HCT116 (cell line): Measurements from ENCODE around the gene DCBLD2. TPM values are rescaled to one million over a fixed set of nuclear protein-coding genes. Genes with fewer than 3 reads are reported as not detected.
A peak's percentile ranks its signal among the peaks of the same experiment; 100 is the strongest.

Experiments used
- ATAC-seq: fragments of 200-7000 bp; cut with Tn5 transposase; 2 replicates; pipeline ENCODE4 v1.9.1; 2020; ENCODE audit warnings: mild to moderate bottlenecking, moderate library complexity
- BruUV-seq: library from RNA; stranded (reverse); fragments of 400-500 nt; replicated peaks from 2 replicates; lab custom pipeline; 2021; lab: Mats Ljungman, UMichigan
- CTCF ChIA-PET: fragments of 300-600 bp; sonication (Branson Sonifier 250); formaldehyde crosslinking; loops from one replicate; lab custom pipeline; 2021; ENCODE audit warnings: antibody characterized with exemption; lab: Charles Lee
- POLR2A ChIA-PET: fragments of 300-600, 350-600 bp; sonication (Branson Sonifier 250); formaldehyde crosslinking; loops from one replicate; lab custom pipeline; 2021; ENCODE audit warnings: antibody characterized with exemption; lab: Charles Lee
- RAD21 ChIA-PET, 2 experiments: fragments of 300-600 bp; sonication (Branson Sonifier 250); formaldehyde crosslinking; loops; one replicate each; lab custom pipeline; 2023; ENCODE audit warnings: low total read pairs in 2 of 2; ENCODE audit not compliant: uncharacterized antibody in 2 of 2, unreplicated experiment in 2 of 2, low non-redundant PET in 1 of 2; lab: Charles Lee
- DNase-seq: peaks from one replicate; pipeline ENCODE4 v3.0.0-alpha.2; 2010; ENCODE audit warnings: low read depth, low spot score
- H2AFZ ChIP-seq: fragments of 200-600 bp; shearing (Covaris generic), sonication (generic); 2 replicates; pipeline ENCODE4 v1.6.1; 2017; ENCODE audit warnings: low read depth, mixed run types, mixed read lengths, antibody characterized with exemption, low read length; ENCODE audit not compliant: poor library complexity, severe bottlenecking
- H3K27ac ChIP-seq: 2 replicates; pipeline ENCODE4 v1.5.1; 2012; ENCODE audit warnings: low read depth, low read length
- H3K27me3 ChIP-seq: fragments of 200-600 bp; sonication (generic); 2 replicates; pipeline ENCODE4 v1.6.1; 2016; ENCODE audit warnings: mixed run types, low read length, mixed read lengths; ENCODE audit not compliant: insufficient read depth
- H3K36me3 ChIP-seq, 2 experiments: fragments of 200-500 bp in 1 of 2; fragments of 200-600 bp in 1 of 2; sonication (Bioruptor generic) in 1 of 2; sonication (generic) in 1 of 2; 2 replicates each; pipeline versions ENCODE4 v1.5.1 to v1.6.1; 2014 to 2016; ENCODE audit warnings: low read length in 2 of 2, inconsistent platforms in 1 of 2, mixed read lengths in 1 of 2, mixed run types in 1 of 2; ENCODE audit not compliant: insufficient read depth in 2 of 2, control insufficient read depth in 1 of 2
- H3K4me1 ChIP-seq, 2 experiments: fragments of 200-600 bp in 1 of 2; sonication (generic) in 1 of 2; 2 replicates each; pipeline versions ENCODE4 v1.5.1 to v1.6.1; 2012 to 2017; ENCODE audit warnings: low read length in 2 of 2, inconsistent platforms in 1 of 2, mild to moderate bottlenecking in 1 of 2, mixed read lengths in 1 of 2, mixed run types in 1 of 2, moderate library complexity in 1 of 2; ENCODE audit not compliant: insufficient read depth in 2 of 2, control insufficient read depth in 1 of 2
- H3K4me2 ChIP-seq: fragments of 200-600 bp; sonication (generic); 2 replicates; pipeline ENCODE4 v1.6.1; 2017; ENCODE audit warnings: mixed run types, low read length, mixed read lengths
- H3K4me3 ChIP-seq, 2 experiments: fragments of 200-600 bp in 1 of 2; sonication (generic) in 1 of 2; replicated peaks in 1 of 2; 2 replicates each; pipeline ENCODE4 v1.5.1; 2011 to 2016; ENCODE audit warnings: low read length in 2 of 2, control low read depth in 1 of 2, low read depth in 1 of 2, mild to moderate bottlenecking in 1 of 2, mixed read lengths in 1 of 2, mixed run types in 1 of 2
- H3K79me2 ChIP-seq: fragments of 200-600 bp; sonication (generic); 2 replicates; pipeline ENCODE4 v1.6.1; 2017; ENCODE audit warnings: mild to moderate bottlenecking, mixed run types, low read length, moderate library complexity, mixed read lengths; ENCODE audit not compliant: insufficient read depth
- H3K9ac ChIP-seq: fragments of 200-600 bp; sonication (generic); 2 replicates; pipeline ENCODE4 v1.6.1; 2016; ENCODE audit warnings: low read length, mixed read lengths
- H3K9me2 ChIP-seq: fragments of 200-600 bp; sonication (generic), shearing (Covaris generic); 2 replicates; pipeline ENCODE4 v1.6.1; 2017; ENCODE audit warnings: mixed run types, mild to moderate bottlenecking, moderate library complexity; ENCODE audit not compliant: insufficient read depth
- H3K9me3 ChIP-seq, 2 experiments: fragments of 200-500 bp in 1 of 2; fragments of 200-600 bp in 1 of 2; sonication (Bioruptor generic) in 1 of 2; sonication (generic) in 1 of 2; 2 replicates each; pipeline ENCODE4 v1.6.1; 2014 to 2017; ENCODE audit warnings: low read length in 2 of 2, mixed read lengths in 2 of 2, inconsistent platforms in 1 of 2, low read depth in 1 of 2, mild to moderate bottlenecking in 1 of 2, mixed run types in 1 of 2, moderate library complexity in 1 of 2; ENCODE audit not compliant: control insufficient read depth in 1 of 2, insufficient read depth in 1 of 2
- H4K20me1 ChIP-seq: fragments of 200-600 bp; sonication (generic), shearing (Covaris generic); 2 replicates; pipeline ENCODE4 v1.6.1; 2017; ENCODE audit warnings: mixed run types, mild to moderate bottlenecking, moderate library complexity; ENCODE audit not compliant: insufficient read depth
- CEBPB ChIP-seq: IDR thresholded peaks from 2 replicates; pipeline ENCODE4 v1.6.1; 2012; ENCODE audit warnings: low read depth
- CTCF ChIP-seq, 3 experiments: fragments of 200-600 bp in 1 of 3; sonication (generic) in 1 of 3; IDR thresholded peaks in 2 of 3; conservative IDR thresholded peaks in 1 of 3; 2 replicates each; pipeline ENCODE4 v1.5.1; 2012 to 2017; ENCODE audit warnings: low read depth in 2 of 3, low read length in 2 of 3, antibody characterized with exemption in 1 of 3, borderline replicate concordance in 1 of 3, control low read depth in 1 of 3, mild to moderate bottlenecking in 1 of 3, mixed read lengths in 1 of 3, mixed run types in 1 of 3, moderate library complexity in 1 of 3; ENCODE audit not compliant: insufficient read depth in 1 of 3
- EZH2 ChIP-seq: fragments of 200-600 bp; sonication (generic); IDR thresholded peaks from 2 replicates; pipeline ENCODE4 v1.6.1; 2017; ENCODE audit warnings: antibody characterized with exemption, mixed run types
- POLR2AphosphoS5 ChIP-seq: IDR thresholded peaks from 2 replicates; pipeline ENCODE4 v1.6.1; 2011; ENCODE audit warnings: mild to moderate bottlenecking, low read depth, low read length, moderate library complexity
- RAD21 ChIP-seq: IDR thresholded peaks from 2 replicates; pipeline ENCODE4 v1.6.1; 2012; ENCODE audit warnings: low read depth, mild to moderate bottlenecking
- SIN3A ChIP-seq: IDR thresholded peaks from 2 replicates; pipeline ENCODE4 v1.6.1; 2012; ENCODE audit warnings: low read depth
- TCF7L2 ChIP-seq: IDR thresholded peaks from 2 replicates; pipeline ENCODE4 v1.7.0; 2011; ENCODE audit warnings: borderline replicate concordance, inconsistent platforms; ENCODE audit not compliant: insufficient read depth, insufficient read length; ENCODE audit errors: extremely low read depth
- intact Hi-C: fragments of 100-400 bp; cut with micrococcal nuclease; formaldehyde crosslinking; loops from 2 replicates; pipeline ENCODE4 v1.10.0; 2022
- total RNA-seq: library from RNA; stranded (reverse); gene quantifications from one replicate; pipeline ENCODE4 v1.2.1, GENCODE V29; 2021; ENCODE audit not compliant: unreplicated experiment

DCBLD2 gene
- total RNA-seq, 1 experiment from 2014 or later, result 532 TPM

- TF ChIP-seq RAD21, result peak; percentile 8; the same call in 1 of the 2 replicates
- no peak for TF ChIP-seq SIN3A
- TF ChIP-seq CEBPB, result no peak
- TF ChIP-seq EZH2, result no peak
These were observed 72.2 kb downstream of the DCBLD2 start (continued) for GRCh38 chr3:98829246-98829832.

GRCh38 chr3:98827221-98827920 is 74.1 kb downstream of the DCBLD2 start:
- POLR2A ChIA-PET, result no interaction called here
- Histone ChIP-seq H3K27me3 (no peaks in the 10 kb centered on the region), H3K4me1 (peaks cover 4 to 31% of the 10 kb centered on the region in 2 experiments; a peak in 2 of 4 replicates), H3K9me2 (no peaks in the 10 kb centered on the region), H4K20me1 (peaks cover 18% of the 10 kb centered on the region), H3K9me3 (no peaks in the 10 kb centered on the region), H2AFZ (no peak overlapping the region), H3K27ac (peak overlapping the region; percentile 37; the same call in 1 of the 2 replicates), H3K4me2 (no peak overlapping the region), H3K79me2 (peaks cover 78% of the 10 kb centered on the region), H3K9ac (no peak overlapping the region), H3K36me3 (peaks cover 4 to 37% of the 10 kb centered on the region in 2 experiments), H3K4me3 (no peak overlapping the region)
- no peak for DNase-seq
- RAD21 ChIA-PET, result no interaction called here
- no TSS peak for BruUV-seq
- CTCF ChIA-PET, result interaction anchor here (1.3 to 1.4 kb wide), 2 partner anchors 10 to 167 kb away, joined by 5 to 6 read pairs; no protein-coding TSS in a partner anchor
- intact Hi-C loops, result loop anchor here (10.0 kb wide), 1 partner anchor 277 kb away; no protein-coding TSS in a partner anchor
- TF ChIP-seq POLR2AphosphoS5 (peak; percentile 46; the same call in 1 of the 2 replicates), TCF7L2 (peak; percentile 38), CTCF (IDR thresholded peaks at IDR 0.05 in 2 of 3, conservative IDR thresholded peaks at IDR 0.05 in 1 of 3; ENCODE audit: borderline replicate concordance in 1 of 3, insufficient read depth in 1 of 3, low read depth in 2 of 3, low read length in 2 of 3) (no peak)
- TF ChIP-seq, all 23 proteins: peak for 2
- ATAC-seq, result no peak
